ENCODE measurements around the gene TAPBP.
A peak's percentile ranks its signal among the peaks of the same experiment; 100 is the strongest.

Gene TAPBP

DNA sequence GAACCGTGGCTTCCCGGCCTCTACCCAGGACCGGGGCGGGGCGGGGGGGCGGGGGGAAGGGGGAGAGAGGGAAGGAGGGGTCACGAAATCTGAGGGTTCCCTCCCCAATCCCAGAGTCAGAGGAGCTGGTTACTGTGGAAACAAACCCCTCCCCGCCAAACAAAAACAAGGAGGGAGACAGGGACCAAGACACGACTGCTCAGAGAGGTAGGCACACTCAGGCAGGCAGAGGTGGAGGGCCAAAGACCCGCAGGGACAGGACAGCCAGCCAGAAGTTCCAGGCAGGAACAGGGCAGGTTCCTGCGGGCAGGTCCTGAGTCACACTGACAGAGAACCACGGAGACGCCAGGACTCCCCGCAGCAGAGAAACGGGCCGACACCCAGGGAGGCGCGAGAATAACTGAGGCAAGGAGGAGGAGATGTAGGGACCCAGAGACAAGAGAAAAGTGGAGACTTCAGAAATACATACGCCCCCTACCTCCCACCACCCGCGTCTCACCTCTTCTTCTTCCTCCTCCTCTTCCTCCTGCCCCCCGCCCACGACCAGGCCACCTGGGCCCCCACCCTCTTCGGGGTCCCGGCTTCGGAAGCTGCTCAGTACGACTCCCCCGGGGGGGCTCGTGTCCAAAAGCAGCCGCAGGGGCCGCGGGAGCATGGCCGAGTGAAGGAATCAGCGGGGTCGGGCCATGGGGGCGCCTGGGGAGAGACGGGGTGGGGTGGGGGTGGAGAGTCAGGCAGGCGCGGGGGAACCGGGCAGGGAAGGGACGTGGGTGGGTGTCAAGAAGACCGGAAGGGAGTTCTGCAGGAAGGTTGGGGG, 15.7 kb downstream of the TAPBP start:
- no peak overlapping the region for H3K4ac ChIP-seq (ENCODE audit: low read length)
- peaks cover 5 to 6% of the 10 kb centered on the region in 2 donors for H3K4me1 ChIP-seq (ENCODE audit: control insufficient read depth in 2 of 2, insufficient read depth in 1 of 2, low read depth in 1 of 2, low read length in 2 of 2)
- DNase-seq (ENCODE audit: low spot score): peak; percentile 79
- WGBS, 2 donors (ENCODE audit: extremely low coverage in 2 of 2, insufficient read length in 2 of 2, insufficient replicate concordance in 1 of 2): no CpG with 5 or more reads among the region's 42 CpGs
- H4K8ac ChIP-seq (ENCODE audit: low read depth, low read length): no peak overlapping the region
- no peak overlapping the region for H3K14ac ChIP-seq (ENCODE audit: low read length)
- peak overlapping the region; percentile 60 for H2BK15ac ChIP-seq (ENCODE audit: low read length)
- H2AK5ac ChIP-seq (ENCODE audit: low read depth, low read length): peak overlapping the region; percentile 34
- no peak overlapping the region for H2BK120ac ChIP-seq (ENCODE audit: low read depth, low read length)
- peak overlapping the region; percentile 94 for H3K23ac ChIP-seq (ENCODE audit: low read depth, low read length, poor library complexity)
- H3K27me3 ChIP-seq (ENCODE audit: control insufficient read depth in 3 of 3, insufficient read depth in 3 of 3, low read depth in 1 of 3, low read length in 3 of 3): no peaks in the 10 kb centered on the region
- H3K36me3 ChIP-seq (replicated peaks in 1 of 2; ENCODE audit: control insufficient read depth in 2 of 2, insufficient read depth in 2 of 2, low read length in 2 of 2): peaks cover 7 to 49% of the 10 kb centered on the region in 2 donors
- H3K4me3 ChIP-seq (ENCODE audit: low read length in 2 of 2): peak overlapping the region; percentile 53 to 94
- H3K4me2 ChIP-seq (ENCODE audit: insufficient read depth, low read length, poor library complexity, severe bottlenecking): peak overlapping the region; percentile 99
- no peaks in the 10 kb centered on the region for H3K9me3 ChIP-seq (replicated peaks in 1 of 2; ENCODE audit: control insufficient read depth in 2 of 2, insufficient read depth in 1 of 2, low read depth in 1 of 2, low read length in 2 of 2)
- H3K79me1 ChIP-seq (ENCODE audit: low read depth, low read length): peaks cover 6% of the 10 kb centered on the region
- H3K27ac ChIP-seq (replicated peaks; ENCODE audit: low read length): peak overlapping the region; percentile 76
- no peak overlapping the region for H2BK12ac ChIP-seq (ENCODE audit: low read length)
- H4K91ac ChIP-seq (ENCODE audit: low read depth, low read length, poor library complexity): no peak overlapping the region
- H3K9ac ChIP-seq (ENCODE audit: low read depth, low read length, poor library complexity): peak overlapping the region; percentile 95
- peak overlapping the region; percentile 96 for H3K18ac ChIP-seq (ENCODE audit: low read length)
- peak overlapping the region; percentile 53 for H2AFZ ChIP-seq (ENCODE audit: low read length)
- H2BK5ac ChIP-seq (ENCODE audit: low read length): peak overlapping the region; percentile 96

DNA sequence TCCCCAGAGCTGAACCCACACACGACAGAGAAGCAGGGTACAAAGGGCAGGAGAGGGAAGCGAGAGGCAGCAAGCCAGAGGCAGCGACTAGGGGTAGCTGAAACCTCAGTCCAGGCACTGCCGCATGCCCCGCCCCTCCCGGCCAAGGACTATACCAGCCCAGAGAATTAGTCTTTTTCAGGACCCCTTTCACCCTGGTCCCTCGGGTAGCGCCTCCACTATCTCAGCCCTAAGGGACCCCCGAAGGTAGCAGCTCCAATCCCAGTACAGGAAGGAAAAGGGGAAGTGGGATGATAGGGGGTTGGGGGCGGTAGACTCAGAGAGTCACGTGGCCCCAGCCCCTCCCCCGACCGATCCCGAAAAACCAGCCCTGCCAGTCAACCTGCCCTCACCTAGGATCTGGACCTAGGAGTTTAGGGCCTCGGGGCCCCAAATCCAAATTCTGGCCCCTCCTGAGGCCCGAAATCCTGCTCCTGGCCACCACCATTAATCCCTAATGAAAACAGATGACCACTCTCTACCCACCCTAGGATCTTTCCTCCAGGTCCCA, 16.4 kb downstream of the TAPBP start:
- H4K91ac ChIP-seq (ENCODE audit: low read depth, low read length, poor library complexity): no peak overlapping the region
- H2AFZ ChIP-seq (ENCODE audit: low read length): peak overlapping the region; percentile 78
- H3K18ac ChIP-seq (ENCODE audit: low read length): peak overlapping the region; percentile 84
- peak overlapping the region; percentile 55 for H3K4ac ChIP-seq (ENCODE audit: low read length)
- peak overlapping the region; percentile 83 for H2BK5ac ChIP-seq (ENCODE audit: low read length)
- peak overlapping the region; percentile 79 for H3K4me2 ChIP-seq (ENCODE audit: insufficient read depth, low read length, poor library complexity, severe bottlenecking)
- no peak overlapping the region for H2BK120ac ChIP-seq (ENCODE audit: low read depth, low read length)
- no peaks in the 10 kb centered on the region for H3K9me3 ChIP-seq (replicated peaks in 1 of 2; ENCODE audit: control insufficient read depth in 2 of 2, insufficient read depth in 1 of 2, low read depth in 1 of 2, low read length in 2 of 2)
- peak overlapping the region; percentile 93 for H2BK15ac ChIP-seq (ENCODE audit: low read length)
- peak overlapping the region; percentile 77 for H2BK12ac ChIP-seq (ENCODE audit: low read length)
- peak overlapping the region; percentile 53 to 78 for H3K4me3 ChIP-seq (ENCODE audit: low read length in 2 of 2)
- H3K36me3 ChIP-seq (replicated peaks in 1 of 2; ENCODE audit: control insufficient read depth in 2 of 2, insufficient read depth in 2 of 2, low read length in 2 of 2): peaks cover 8 to 52% of the 10 kb centered on the region in 2 donors
- no CpG with 5 or more reads among the region's 16 CpGs for WGBS, 2 donors (ENCODE audit: extremely low coverage in 2 of 2, insufficient read length in 2 of 2, insufficient replicate concordance in 1 of 2)
- no peaks in the 10 kb centered on the region for H3K27me3 ChIP-seq (ENCODE audit: control insufficient read depth in 3 of 3, insufficient read depth in 3 of 3, low read depth in 1 of 3, low read length in 3 of 3)
- no peak overlapping the region for H3K9ac ChIP-seq (ENCODE audit: low read depth, low read length, poor library complexity)
- peak overlapping the region; percentile 78 for H2AK5ac ChIP-seq (ENCODE audit: low read depth, low read length)
- H3K14ac ChIP-seq (ENCODE audit: low read length): no peak overlapping the region
- H4K8ac ChIP-seq (ENCODE audit: low read depth, low read length): peak overlapping the region; percentile 53
- peaks cover 6% of the 10 kb centered on the region for H3K79me1 ChIP-seq (ENCODE audit: low read depth, low read length)
- H3K27ac ChIP-seq (replicated peaks; ENCODE audit: low read length): peak overlapping the region; percentile 76
- H3K23ac ChIP-seq (ENCODE audit: low read depth, low read length, poor library complexity): peak overlapping the region; percentile 5
- H3K4me1 ChIP-seq (ENCODE audit: control insufficient read depth in 2 of 2, insufficient read depth in 1 of 2, low read depth in 1 of 2, low read length in 2 of 2): peaks cover 5 to 6% of the 10 kb centered on the region in 2 donors
- DNase-seq (ENCODE audit: low spot score): no peak

DNA sequence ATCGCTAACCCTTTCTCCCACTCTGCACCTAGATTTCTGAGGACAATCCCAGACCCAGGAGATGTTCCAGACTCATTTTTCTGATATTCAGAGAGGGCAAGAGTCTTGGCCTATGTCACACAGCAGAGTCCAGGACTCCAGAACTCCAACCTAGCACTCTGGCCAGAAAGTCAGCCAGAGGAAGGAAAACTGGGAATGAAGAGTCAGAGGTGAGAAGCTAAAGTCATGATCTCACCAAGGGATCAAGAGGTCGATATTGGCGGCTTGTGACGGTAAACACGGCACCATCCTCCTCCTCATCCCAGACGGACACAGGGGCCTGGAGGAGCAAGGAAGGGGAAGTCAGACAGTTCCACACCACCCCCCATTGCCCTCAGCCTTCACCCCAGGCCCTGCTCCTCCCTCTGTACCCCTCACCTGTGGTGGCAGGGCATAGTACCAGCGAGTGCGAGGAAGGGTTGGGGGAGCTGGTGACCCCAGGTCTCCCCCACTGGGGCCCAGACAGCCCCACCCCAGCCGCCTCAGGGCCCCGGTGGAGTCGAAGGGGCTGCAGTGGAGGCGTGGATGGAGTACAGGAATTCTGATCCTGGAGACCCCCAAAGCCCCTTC, 17.0 kb downstream of the TAPBP start:
- no peaks in the 10 kb centered on the region for H3K27me3 ChIP-seq (ENCODE audit: control insufficient read depth in 3 of 3, insufficient read depth in 3 of 3, low read depth in 1 of 3, low read length in 3 of 3)
- H3K18ac ChIP-seq (ENCODE audit: low read length): peak overlapping the region; percentile 84
- H3K4me1 ChIP-seq (ENCODE audit: control insufficient read depth in 2 of 2, insufficient read depth in 1 of 2, low read depth in 1 of 2, low read length in 2 of 2): peaks cover 5 to 6% of the 10 kb centered on the region in 2 donors
- peak overlapping the region; percentile 53 to 78 for H3K4me3 ChIP-seq (ENCODE audit: low read length in 2 of 2)
- no CpG with 5 or more reads among the region's 12 CpGs for WGBS, 2 donors (ENCODE audit: extremely low coverage in 2 of 2, insufficient read length in 2 of 2, insufficient replicate concordance in 1 of 2)
- peak overlapping the region; percentile 83 for H2BK5ac ChIP-seq (ENCODE audit: low read length)
- peak overlapping the region; percentile 78 for H2AFZ ChIP-seq (ENCODE audit: low read length)
- H3K4me2 ChIP-seq (ENCODE audit: insufficient read depth, low read length, poor library complexity, severe bottlenecking): peak overlapping the region; percentile 79
- peak overlapping the region; percentile 93 for H2BK15ac ChIP-seq (ENCODE audit: low read length)
- H3K14ac ChIP-seq (ENCODE audit: low read length): no peak overlapping the region
- H4K8ac ChIP-seq (ENCODE audit: low read depth, low read length): peak overlapping the region; percentile 53
- peak overlapping the region; percentile 76 for H3K27ac ChIP-seq (replicated peaks; ENCODE audit: low read length)
- peak overlapping the region; percentile 78 for H2AK5ac ChIP-seq (ENCODE audit: low read depth, low read length)
- DNase-seq (ENCODE audit: low spot score): no peak
- H3K9me3 ChIP-seq (replicated peaks in 1 of 2; ENCODE audit: control insufficient read depth in 2 of 2, insufficient read depth in 1 of 2, low read depth in 1 of 2, low read length in 2 of 2): no peaks in the 10 kb centered on the region
- H4K91ac ChIP-seq (ENCODE audit: low read depth, low read length, poor library complexity): no peak overlapping the region
- peak overlapping the region; percentile 34 for H3K9ac ChIP-seq (ENCODE audit: low read depth, low read length, poor library complexity)
- peaks cover 6% of the 10 kb centered on the region for H3K79me1 ChIP-seq (ENCODE audit: low read depth, low read length)
- peak overlapping the region; percentile 5 for H3K23ac ChIP-seq (ENCODE audit: low read depth, low read length, poor library complexity)
- no peak overlapping the region for H2BK120ac ChIP-seq (ENCODE audit: low read depth, low read length)
- peaks cover 12 to 58% of the 10 kb centered on the region in 2 donors for H3K36me3 ChIP-seq (replicated peaks in 1 of 2; ENCODE audit: control insufficient read depth in 2 of 2, insufficient read depth in 2 of 2, low read length in 2 of 2)
- H2BK12ac ChIP-seq (ENCODE audit: low read length): peak overlapping the region; percentile 77
- peak overlapping the region; percentile 55 for H3K4ac ChIP-seq (ENCODE audit: low read length)

Measured in neuronal stem cell (in vitro differentiated cells).